ENCODE measurements around the gene TEX264.
A peak's percentile ranks its signal among the peaks of the same experiment; 100 is the strongest.
"Not testable (repeated sequence)": the region's sequence is repeated elsewhere in the genome, so short reads cannot be mapped to it uniquely, and the experiment has no call there.

The TEX264 gene

GRCh38 chr3:51670823-51671733, at the start of gene TEX264:
Gene TEX264, plus strand, starts transcription at chr3:51671252. Its CDS starts 3,053 bp downstream, at chr3:51674305.
- Histone ChIP-seq H3K4me3 (ENCODE audit: low read length) (peak within 1 kb of the TSS; percentile 94), H3K27me3 (replicated peaks; ENCODE audit: control insufficient read depth, insufficient read depth, low read length) (no peaks in the 10 kb centered on the region), H3K4me1 (ENCODE audit: control insufficient read depth, insufficient read depth, low read length) (peaks cover 29% of the 10 kb centered on the region), H3K36me3 (ENCODE audit: control insufficient read depth, insufficient read depth, low read length, severe bottlenecking) (peaks cover 14% of the 10 kb centered on the region), H3K9ac (ENCODE audit: low read length) (peak within 1 kb of the TSS; percentile 98), H3K9me3 (ENCODE audit: control insufficient read depth, low read length) (no peaks in the 10 kb centered on the region)
- peak; percentile 98 for DNase-seq (ENCODE audit: low read depth)

DNA sequence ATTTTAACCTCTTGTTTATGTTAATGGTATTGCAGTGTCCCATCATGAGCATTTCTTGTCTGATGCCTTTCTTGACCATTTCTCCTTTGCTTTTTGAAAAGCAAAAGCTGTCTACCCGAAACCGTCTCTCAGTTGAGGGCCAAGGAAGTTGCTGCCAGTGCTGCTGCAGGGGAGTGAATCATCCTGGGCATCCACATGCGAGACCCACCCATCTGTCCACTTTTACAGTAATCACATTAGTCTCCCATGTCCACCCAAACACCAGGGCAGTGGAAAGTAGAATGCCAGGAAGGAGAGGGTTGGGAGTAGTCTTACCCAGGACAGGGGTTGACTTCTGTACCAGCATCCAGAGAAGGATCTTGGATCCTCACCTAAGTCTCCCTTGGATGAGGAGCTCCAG, 48.6 kb upstream of the TEX264 start:
- Histone ChIP-seq H3K36me3 (ENCODE audit: control insufficient read depth, insufficient read depth, low read length, severe bottlenecking) (peaks cover 1% of the 10 kb centered on the region), H3K9ac (ENCODE audit: low read length) (peak overlapping the region; percentile 32), H3K4me3 (ENCODE audit: low read length) (peak overlapping the region; percentile 26), H3K27me3 (replicated peaks; ENCODE audit: control insufficient read depth, insufficient read depth, low read length) (no peaks in the 10 kb centered on the region), H3K4me1 (ENCODE audit: control insufficient read depth, insufficient read depth, low read length) (peaks cover 55% of the 10 kb centered on the region), H3K9me3 (ENCODE audit: control insufficient read depth, low read length) (no peaks in the 10 kb centered on the region)
- DNase-seq (ENCODE audit: low read depth), result peak; percentile 35

DNA sequence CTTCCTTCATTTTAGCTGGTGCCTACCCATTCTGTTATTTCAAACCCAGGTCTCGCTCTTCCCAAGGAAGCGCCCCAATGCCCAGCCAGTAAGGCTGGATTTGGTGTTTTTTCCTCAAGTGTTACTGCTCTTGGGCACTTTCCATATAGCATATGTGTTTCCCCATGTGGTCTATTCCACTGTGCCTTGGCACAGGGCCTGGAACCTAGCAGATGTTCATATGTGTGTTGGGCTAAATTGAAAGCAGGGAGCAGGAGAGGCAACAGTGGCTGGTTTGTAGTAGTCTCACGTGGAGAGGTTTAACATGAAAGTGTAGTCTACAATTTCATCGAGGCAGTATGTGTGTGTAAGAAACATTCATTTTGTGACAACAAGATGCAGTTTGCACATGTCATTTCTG, 48.2 kb upstream of the TEX264 start:
- peaks cover 6% of the 10 kb centered on the region for H3K36me3 ChIP-seq (ENCODE audit: control insufficient read depth, insufficient read depth, low read length, severe bottlenecking)
- peak overlapping the region; percentile 26 for H3K4me3 ChIP-seq (ENCODE audit: low read length)
- H3K27me3 ChIP-seq (replicated peaks; ENCODE audit: control insufficient read depth, insufficient read depth, low read length), result no peaks in the 10 kb centered on the region
- peak; percentile 72 for DNase-seq (ENCODE audit: low read depth)
- H3K9ac ChIP-seq (ENCODE audit: low read length), result peak overlapping the region; percentile 32
- peaks cover 54% of the 10 kb centered on the region for H3K4me1 ChIP-seq (ENCODE audit: control insufficient read depth, insufficient read depth, low read length)
- no peaks in the 10 kb centered on the region for H3K9me3 ChIP-seq (ENCODE audit: control insufficient read depth, low read length)

DNA sequence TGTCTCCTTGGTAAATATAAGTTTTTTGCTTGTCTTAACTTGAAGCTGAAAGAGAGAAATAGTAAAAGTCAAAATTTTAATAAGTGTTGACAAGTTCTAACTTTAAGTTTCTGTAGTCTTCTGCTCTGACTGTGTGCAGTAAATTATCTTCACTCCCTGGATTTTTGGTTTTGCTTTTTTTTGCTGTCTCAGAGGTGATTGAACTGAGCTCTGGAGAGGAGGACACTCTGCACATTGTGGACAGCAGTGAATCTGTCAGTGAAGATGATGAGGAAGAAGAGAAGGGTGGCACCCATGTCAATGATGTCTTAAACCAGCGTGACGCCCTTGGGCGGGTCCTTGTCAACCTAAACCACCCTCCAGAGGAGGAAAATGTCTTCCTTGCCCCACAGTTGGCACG, 40.5 kb upstream of the TEX264 start:
- H3K9ac ChIP-seq (ENCODE audit: low read length), result no peak overlapping the region
- peaks cover 56% of the 10 kb centered on the region for H3K36me3 ChIP-seq (ENCODE audit: control insufficient read depth, insufficient read depth, low read length, severe bottlenecking)
- DNase-seq (ENCODE audit: low read depth), result no peak
- H3K4me3 ChIP-seq (ENCODE audit: low read length), result no peak overlapping the region
- H3K4me1 ChIP-seq (ENCODE audit: control insufficient read depth, insufficient read depth, low read length), result no peaks in the 10 kb centered on the region
- no peaks in the 10 kb centered on the region for H3K27me3 ChIP-seq (replicated peaks; ENCODE audit: control insufficient read depth, insufficient read depth, low read length)
- no peaks in the 10 kb centered on the region for H3K9me3 ChIP-seq (ENCODE audit: control insufficient read depth, low read length)

DNA sequence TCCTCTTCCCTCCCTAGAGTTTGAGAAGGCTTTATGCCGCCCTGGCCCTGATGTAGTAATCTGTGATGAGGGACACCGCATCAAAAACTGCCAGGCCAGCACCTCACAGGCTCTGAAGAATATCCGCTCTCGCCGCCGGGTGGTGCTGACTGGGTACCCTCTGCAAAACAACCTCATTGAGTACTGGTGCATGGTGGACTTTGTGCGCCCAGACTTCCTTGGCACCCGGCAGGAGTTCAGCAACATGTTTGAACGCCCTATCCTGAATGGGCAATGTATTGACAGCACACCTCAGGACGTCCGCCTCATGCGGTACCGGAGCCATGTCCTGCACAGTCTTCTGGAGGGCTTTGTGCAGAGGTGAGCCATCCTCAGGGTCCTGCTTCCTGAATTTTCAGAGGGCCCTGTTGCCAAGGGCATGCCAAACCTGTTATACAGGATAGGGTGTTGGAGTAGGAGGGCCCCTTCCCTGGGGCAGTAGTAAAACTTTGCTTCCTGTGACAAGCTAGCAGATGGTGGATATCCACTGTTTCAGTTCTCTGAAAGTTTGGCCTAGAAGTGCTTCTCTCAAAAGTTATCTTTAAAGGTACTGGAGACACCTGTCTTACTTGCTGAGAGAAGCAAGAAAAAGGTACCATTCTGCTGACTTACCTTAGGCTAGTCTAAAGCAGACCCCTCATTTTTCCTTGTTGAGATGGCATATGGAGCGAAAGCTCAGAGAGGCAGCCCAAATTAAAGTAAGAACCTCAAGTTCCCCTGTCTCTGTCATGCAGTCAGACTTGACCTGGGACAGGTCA, 33.7 kb upstream of the TEX264 start:
- H3K4me1 ChIP-seq (ENCODE audit: control insufficient read depth, insufficient read depth, low read length), result peaks cover 8% of the 10 kb centered on the region
- H3K9me3 ChIP-seq (ENCODE audit: control insufficient read depth, low read length), result no peaks in the 10 kb centered on the region
- no peak overlapping the region for H3K9ac ChIP-seq (ENCODE audit: low read length)
- H3K36me3 ChIP-seq (ENCODE audit: control insufficient read depth, insufficient read depth, low read length, severe bottlenecking), result peaks cover 82% of the 10 kb centered on the region
- H3K4me3 ChIP-seq (ENCODE audit: low read length), result no peak overlapping the region
- no peak for DNase-seq (ENCODE audit: low read depth)
- no peaks in the 10 kb centered on the region for H3K27me3 ChIP-seq (replicated peaks; ENCODE audit: control insufficient read depth, insufficient read depth, low read length)

- peaks cover 86% of the 10 kb centered on the region for H3K36me3 ChIP-seq (ENCODE audit: control insufficient read depth, insufficient read depth, low read length, severe bottlenecking)
- peaks cover 13% of the 10 kb centered on the region for H3K4me1 ChIP-seq (ENCODE audit: control insufficient read depth, insufficient read depth, low read length)
- H3K4me3 ChIP-seq (ENCODE audit: low read length), result no peak overlapping the region
- no peaks in the 10 kb centered on the region for H3K9me3 ChIP-seq (ENCODE audit: control insufficient read depth, low read length)
- H3K9ac ChIP-seq (ENCODE audit: low read length), result no peak overlapping the region
- H3K27me3 ChIP-seq (replicated peaks; ENCODE audit: control insufficient read depth, insufficient read depth, low read length), result no peaks in the 10 kb centered on the region
- peak; percentile 43 for DNase-seq (ENCODE audit: low read depth)
Measured at GRCh38 chr3:51637941-51638471, 33.0 kb upstream of the TEX264 start.

GRCh38 chr3:51642462-51642861, 28.6 kb upstream of the TEX264 start:
- peaks cover 13% of the 10 kb centered on the region for H3K4me1 ChIP-seq (ENCODE audit: control insufficient read depth, insufficient read depth, low read length)
- peaks cover 88% of the 10 kb centered on the region for H3K36me3 ChIP-seq (ENCODE audit: control insufficient read depth, insufficient read depth, low read length, severe bottlenecking)
- no peaks in the 10 kb centered on the region for H3K9me3 ChIP-seq (ENCODE audit: control insufficient read depth, low read length)
- H3K9ac ChIP-seq (ENCODE audit: low read length), result peak overlapping the region; percentile 58
- H3K27me3 ChIP-seq (replicated peaks; ENCODE audit: control insufficient read depth, insufficient read depth, low read length), result no peaks in the 10 kb centered on the region
- DNase-seq (ENCODE audit: low read depth), result peak; percentile 54
- H3K4me3 ChIP-seq (ENCODE audit: low read length), result no peak overlapping the region

DNA sequence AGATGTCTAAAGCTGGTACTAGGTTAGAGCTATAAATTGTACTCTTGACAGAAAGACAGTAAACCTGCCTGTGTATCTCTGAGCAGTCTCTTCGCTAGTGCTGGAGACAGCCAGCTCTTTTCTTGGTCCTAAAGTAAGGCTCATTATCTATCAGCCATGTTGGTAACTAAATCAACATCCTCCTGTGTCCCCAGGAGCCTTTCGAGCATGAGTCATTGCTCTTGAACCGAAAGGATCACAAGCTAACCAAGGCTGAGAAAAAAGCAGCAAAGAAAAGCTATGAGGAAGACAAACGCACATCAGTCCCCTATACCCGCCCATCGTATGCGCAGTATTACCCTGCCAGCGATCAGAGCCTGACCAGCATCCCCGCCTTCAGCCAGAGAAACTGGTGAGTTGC, 25.0 kb upstream of the TEX264 start:
- Histone ChIP-seq H3K9ac (ENCODE audit: low read length) (no peak overlapping the region), H3K27me3 (replicated peaks; ENCODE audit: control insufficient read depth, insufficient read depth, low read length) (no peaks in the 10 kb centered on the region), H3K36me3 (ENCODE audit: control insufficient read depth, insufficient read depth, low read length, severe bottlenecking) (peaks cover 73% of the 10 kb centered on the region), H3K9me3 (ENCODE audit: control insufficient read depth, low read length) (no peaks in the 10 kb centered on the region), H3K4me1 (ENCODE audit: control insufficient read depth, insufficient read depth, low read length) (peaks cover 13% of the 10 kb centered on the region), H3K4me3 (ENCODE audit: low read length) (no peak overlapping the region)
- peak; percentile 11 for DNase-seq (ENCODE audit: low read depth)

DNA sequence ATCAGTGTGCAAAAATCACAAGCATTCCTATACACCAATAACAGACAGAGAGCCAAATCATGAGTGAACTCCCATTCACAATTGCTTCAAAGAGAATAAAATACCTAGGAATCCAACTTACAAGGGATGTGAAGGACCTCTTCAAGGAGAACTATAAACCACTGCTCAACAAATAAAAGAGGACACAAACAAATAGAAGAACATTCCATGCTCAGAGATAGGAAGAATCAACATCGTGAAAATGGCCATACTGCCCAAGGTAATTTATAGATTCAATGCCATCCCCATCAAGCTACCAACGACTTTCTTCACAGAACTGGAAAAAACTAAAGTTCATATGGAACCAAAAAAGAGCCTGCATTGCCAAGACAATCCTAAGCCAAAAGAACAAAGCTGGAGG, 18.9 kb upstream of the TEX264 start:
- not testable (repeated sequence) for H3K27me3 ChIP-seq (replicated peaks; ENCODE audit: control insufficient read depth, insufficient read depth, low read length); H3K4me1 ChIP-seq (ENCODE audit: control insufficient read depth, insufficient read depth, low read length); DNase-seq (ENCODE audit: low read depth); H3K4me3 ChIP-seq (ENCODE audit: low read length); H3K9ac ChIP-seq (ENCODE audit: low read length); H3K9me3 ChIP-seq (ENCODE audit: control insufficient read depth, low read length)
- peaks cover 27% of the 10 kb centered on the region for H3K36me3 ChIP-seq (ENCODE audit: control insufficient read depth, insufficient read depth, low read length, severe bottlenecking)

DNA sequence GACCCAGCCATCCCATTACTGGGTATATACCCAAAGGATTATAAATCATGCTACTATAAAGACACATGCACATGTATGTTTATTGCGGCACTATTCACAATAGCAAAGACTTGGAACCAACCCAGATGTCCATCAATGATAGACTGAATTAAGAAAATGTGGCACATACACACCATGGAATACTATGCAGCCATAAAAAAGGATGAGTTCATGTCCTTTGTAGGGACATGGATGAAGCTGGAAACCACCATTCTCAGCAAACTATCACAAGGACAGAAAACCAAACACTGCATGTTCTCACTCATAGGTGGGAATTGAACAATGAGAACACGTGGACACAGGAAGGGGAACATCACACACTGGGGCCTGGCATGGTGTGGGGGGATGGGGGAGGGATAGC, 17.6 kb upstream of the TEX264 start:
- not testable (repeated sequence) for DNase-seq (ENCODE audit: low read depth); H3K4me1 ChIP-seq (ENCODE audit: control insufficient read depth, insufficient read depth, low read length); H3K9ac ChIP-seq (ENCODE audit: low read length); H3K27me3 ChIP-seq (replicated peaks; ENCODE audit: control insufficient read depth, insufficient read depth, low read length); H3K4me3 ChIP-seq (ENCODE audit: low read length); H3K9me3 ChIP-seq (ENCODE audit: control insufficient read depth, low read length)
- H3K36me3 ChIP-seq (ENCODE audit: control insufficient read depth, insufficient read depth, low read length, severe bottlenecking), result peaks cover 31% of the 10 kb centered on the region

- Histone ChIP-seq H3K27me3 (replicated peaks; ENCODE audit: control insufficient read depth, insufficient read depth, low read length) (no peaks in the 10 kb centered on the region), H3K9ac (ENCODE audit: low read length) (no peak overlapping the region), H3K4me3 (ENCODE audit: low read length) (no peak overlapping the region), H3K9me3 (ENCODE audit: control insufficient read depth, low read length) (no peaks in the 10 kb centered on the region), H3K4me1 (ENCODE audit: control insufficient read depth, insufficient read depth, low read length) (no peaks in the 10 kb centered on the region), H3K36me3 (ENCODE audit: control insufficient read depth, insufficient read depth, low read length, severe bottlenecking) (peaks cover 47% of the 10 kb centered on the region)
- no peak for DNase-seq (ENCODE audit: low read depth)
Measured at GRCh38 chr3:51657234-51657633, 13.8 kb upstream of the TEX264 start.

Data from adipocyte (in vitro differentiated cells).